D721Med (cell line): ENCODE measurements around the gene TMEM132E.

Experiments
- DNase-seq: peaks from one replicate; pipeline ENCODE4 v3.0.0; 2011; ENCODE audit warnings: low spot score; ENCODE audit not compliant: insufficient read length
- FAIRE-seq: peaks from 2 replicates; lab custom pipeline; 2011; peaks lifted over from hg19 to GRCh38; lab: Jason Lieb, UNC
- CTCF ChIP-seq: IDR thresholded peaks from 2 replicates; pipeline ENCODE4 v1.5.1; 2012; ENCODE audit warnings: mild to moderate bottlenecking, control low read depth; ENCODE audit not compliant: insufficient read depth; ENCODE audit errors: missing control alignments

Gene TMEM132E

GRCh38 chr17:34652021-34652555 lies 72.7 kb downstream of the TMEM132E start:
- TF ChIP-seq CTCF: no peak
- FAIRE-seq (no peak), DNase-seq (no peak)

- DNase-seq (no peak), FAIRE-seq (no peak)
- no peak for TF ChIP-seq CTCF
Observed at GRCh38 chr17:34653511-34653910, 74.1 kb downstream of the TMEM132E start.

- TF ChIP-seq CTCF: no peak
- no peak for DNase-seq
- no peak for FAIRE-seq
Observed at GRCh38 chr17:34654276-34654880, 75.0 kb downstream of the TMEM132E start.

- FAIRE-seq (no peak), DNase-seq (no peak)
- TF ChIP-seq CTCF: no peak
Observed at GRCh38 chr17:34654881-34655276, 75.5 kb downstream of the TMEM132E start.

- no peak for TF ChIP-seq CTCF
- FAIRE-seq (no peak), DNase-seq (no peak)
Observed at GRCh38 chr17:34656801-34657200, 77.4 kb downstream of the TMEM132E start.

- no peak for TF ChIP-seq CTCF
- no peak for FAIRE-seq
- no peak for DNase-seq
Observed at GRCh38 chr17:34658811-34659560, 79.6 kb downstream of the TMEM132E start.

- TF ChIP-seq CTCF: no peak
- FAIRE-seq (no peak), DNase-seq (no peak)
Observed at GRCh38 chr17:34663714-34664113, 84.3 kb downstream of the TMEM132E start.
